Breast epithelium (tissue), 3 donors: Measurements from ENCODE around the gene LSAMP.

Experiments
- CTCF ChIP-seq, 3 donors: fragments of 450-650 bp; IDR thresholded peaks; one replicate each; pipeline ENCODE4 v1.5.1; 2016 to 2017; ENCODE audit warnings: antibody characterized with exemption in 3 of 3, mild to moderate bottlenecking in 3 of 3, moderate library complexity in 3 of 3
- POLR2A ChIP-seq: fragments of 450-650 bp; IDR thresholded peaks from one replicate; pipeline ENCODE4 v1.6.1; 2016; ENCODE audit warnings: antibody characterized with exemption, mild to moderate bottlenecking, moderate library complexity
- POLR2AphosphoS5 ChIP-seq, 3 donors: sonication (generic); formaldehyde crosslinking; IDR thresholded peaks; one replicate each; pipeline ENCODE4 v1.6.1; 2017; ENCODE audit warnings: antibody characterized with exemption in 3 of 3

GRCh38 chr3:116306149-116306548 is 139.1 kb downstream of the LSAMP start:
- TF ChIP-seq POLR2A (no peak), CTCF (IDR thresholded peaks at IDR 0.05) (no peak), POLR2AphosphoS5 (IDR thresholded peaks at IDR 0.05) (no peak)
